Measurements from ENCODE around the gene HDLBP. TPM values are rescaled to one million over a fixed set of nuclear protein-coding genes. Genes with fewer than 3 reads are reported as not detected.

Gene HDLBP
- total and polyA plus RNA-seq, 10 of the 15 experiments (the other 5 are each of a cell fraction or from before 2014, with no cell fraction given) = 19.5 to 383 (median 249) TPM

DNA sequence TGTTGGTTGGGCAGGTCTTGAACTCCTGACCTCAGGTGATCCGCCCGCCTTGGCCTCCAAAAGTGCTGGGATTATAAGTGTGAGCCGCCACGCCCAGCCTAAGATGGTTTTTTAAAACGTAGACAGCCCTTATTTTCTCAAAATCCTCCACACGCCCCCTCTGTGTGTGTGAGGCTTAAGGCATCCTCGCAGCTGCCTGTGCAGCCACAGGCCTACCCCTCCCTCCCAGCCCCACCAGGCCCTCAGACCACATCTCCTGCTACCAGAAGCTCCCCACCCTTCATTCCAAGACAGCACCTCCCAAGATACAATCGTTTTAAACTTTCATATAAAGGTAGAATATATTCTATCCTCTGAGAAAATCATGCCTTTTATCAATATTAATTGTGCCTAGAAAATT, 122.2 kb downstream of the HDLBP start (continued):
- no peak for TF ChIP-seq ZNF592 (IDR thresholded peaks at IDR 0.05)
- TF ChIP-seq, protein P1, sequence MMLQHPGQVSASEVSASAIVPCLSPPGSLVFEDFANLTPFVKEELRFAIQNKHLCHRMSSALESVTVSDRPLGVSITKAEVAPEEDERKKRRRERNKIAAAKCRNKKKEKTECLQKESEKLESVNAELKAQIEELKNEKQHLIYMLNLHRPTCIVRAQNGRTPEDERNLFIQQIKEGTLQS (IDR thresholded peaks at IDR 0.05; ENCODE audit: borderline replicate concordance, extremely low read depth, low read depth, low read length) = no peak

GRCh38 chr2:241191081-241191480, 124.4 kb downstream of the HDLBP start:
- Histone ChIP-seq H3K9ac (ENCODE audit: control insufficient read depth, insufficient read depth, low read length) (no peak overlapping the region), H3K79me2 (ENCODE audit: control insufficient read depth, insufficient read depth, low read length) (no peaks in the 10 kb centered on the region), H3K9me3 (replicated peaks; ENCODE audit: control insufficient read depth, insufficient read depth, low read length) (no peaks in the 10 kb centered on the region), H2AFZ (ENCODE audit: control insufficient read depth, low read depth, low read length) (no peak overlapping the region), H3K27ac (ENCODE audit: control insufficient read depth, insufficient read depth) (no peak overlapping the region), H3K36me3 (ENCODE audit: control insufficient read depth in 2 of 2, insufficient read depth in 2 of 2, low read length in 1 of 2) (no peaks in the 10 kb centered on the region), H3K4me3 (no peak overlapping the region), H3K4me2 (ENCODE audit: control insufficient read depth, insufficient read depth) (no peak overlapping the region), H4K20me1 (ENCODE audit: control insufficient read depth, insufficient read depth) (no peaks in the 10 kb centered on the region), H3K27me3 (replicated peaks in 1 of 2; ENCODE audit: control insufficient read depth in 2 of 2, insufficient read depth in 2 of 2, low read length in 1 of 2) (no peaks in the 10 kb centered on the region), H3K4me1 (ENCODE audit: control insufficient read depth, insufficient read depth, low read length) (no peaks in the 10 kb centered on the region)
- in situ Hi-C loops (cut with MboI) (no loop called here), intact Hi-C loops (cut with micrococcal nuclease; ENCODE audit: unreplicated experiment) (no loop called here)
- DNase-seq (ENCODE audit: low read depth, low spot score) = no peak
- TF ChIP-seq ESRRA (IDR thresholded peaks at IDR 0.05; ENCODE audit: low read length) = no peak
- TF ChIP-seq NR2F1 (conservative IDR thresholded peaks at IDR 0.05) = no peak
- 37% methylated on average over 9 of the region's 14 CpGs for WGBS (ENCODE audit: insufficient coverage, insufficient replicate concordance, low lambda C conversion rate, missing lambda C conversion rate)
- FAIRE-seq = no peak
- BruUV-seq (replicated peaks) = no TSS peak
- no peak for ATAC-seq
- CTCF ChIA-PET = no interaction called here
- POLR2A ChIA-PET = no interaction called here
- RAD21 ChIA-PET (ENCODE audit: unreplicated experiment) = no interaction called here
- SMC1A ChIA-PET (ENCODE audit: uncharacterized antibody, unreplicated experiment) = no interaction called here

Measured in GM12878 (cell line).